ENCODE results near the gene MFSD12.
"Not testable (repeated sequence)": the region's sequence is repeated elsewhere in the genome, so short reads cannot be mapped to it uniquely, and the experiment has no call there.

The MFSD12 gene

GRCh38 chr19:3572132-3572854, 14.9 kb upstream of the MFSD12 start (continued):
- 0 out of 2 replicates have a peak, but pooled peaks have one; percentile 53 for TF ChIP-seq KLF8 (tag by site-specific recombination; IDR thresholded peaks at IDR 0.05)
- TF ChIP-seq ZNF561 (tag by site-specific recombination; IDR thresholded peaks at IDR 0.05; ENCODE audit: borderline replicate concordance): peak; percentile 57; the same call in 1 of the 2 replicates
- TF ChIP-seq ZNF223 (tag by site-specific recombination; IDR thresholded peaks at IDR 0.05): no peak
- peak; percentile 52 for TF ChIP-seq ZBTB26 (tag by site-specific recombination; optimal IDR thresholded peaks at IDR 0.05)
- TF ChIP-seq ZNF529 (tag by site-specific recombination; IDR thresholded peaks at IDR 0.05; ENCODE audit: insufficient replicate concordance): no peak
- 0 out of 2 replicates have a peak, but pooled peaks have one; percentile 40 for TF ChIP-seq ZNF341 (tag by site-specific recombination; IDR thresholded peaks at IDR 0.05; ENCODE audit: low read depth)

DNA sequence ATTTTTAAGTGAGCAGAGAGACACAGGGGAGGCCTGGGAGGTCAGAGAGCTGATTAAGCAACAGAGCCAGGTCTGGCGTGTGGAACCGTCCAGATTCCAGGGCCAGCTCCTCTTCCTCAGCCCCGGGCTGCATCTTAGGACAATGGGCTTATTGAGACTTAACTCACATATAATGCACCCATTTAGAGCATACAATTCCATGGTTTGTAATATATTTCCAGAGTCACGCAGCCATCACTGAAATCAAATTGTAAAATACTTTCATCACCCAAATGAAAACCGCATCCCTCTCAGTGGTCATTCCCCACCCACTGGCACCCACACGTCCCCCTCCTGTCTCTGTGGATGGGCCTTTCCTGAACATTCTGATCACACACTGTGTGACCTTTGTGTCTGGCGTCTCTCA, 13.2 kb upstream of the MFSD12 start:
- POLR2A ChIA-PET: interaction anchor here (0.6 to 0.8 kb wide), 2 partner anchors 9 to 11 kb away, joined by 3 to 4 read pairs; no protein-coding TSS in a partner anchor
- Histone ChIP-seq H3K27ac (ENCODE audit: extremely low read depth, low read depth, low read length) (no peak overlapping the region), H3K36me3 (ENCODE audit: control insufficient read depth in 2 of 2, insufficient read depth in 1 of 2, low read length in 2 of 2) (peaks cover 5 to 8% of the 10 kb centered on the region in 2 experiments; a peak in 2 of 3 replicates), H3K4me3 (ENCODE audit: low read depth, low read length) (no peak overlapping the region), H3K4me1 (ENCODE audit: control insufficient read depth, insufficient read depth, low read length) (no peaks in the 10 kb centered on the region), H3K9me3 (ENCODE audit: control insufficient read depth, insufficient read depth, low read depth, low read length) (no peaks in the 10 kb centered on the region)
- peak; percentile 31; the same call in 1 of the 2 replicates for TF ChIP-seq ZIC2 (tag by site-specific recombination; IDR thresholded peaks at IDR 0.05)
- TF ChIP-seq ZNF654 (tag by site-specific recombination; IDR thresholded peaks at IDR 0.05; ENCODE audit: low read depth): no peak
- TF ChIP-seq ZNF501 (tag by site-specific recombination; IDR thresholded peaks at IDR 0.05): no peak
- CTCF ChIA-PET: no interaction called here

DNA sequence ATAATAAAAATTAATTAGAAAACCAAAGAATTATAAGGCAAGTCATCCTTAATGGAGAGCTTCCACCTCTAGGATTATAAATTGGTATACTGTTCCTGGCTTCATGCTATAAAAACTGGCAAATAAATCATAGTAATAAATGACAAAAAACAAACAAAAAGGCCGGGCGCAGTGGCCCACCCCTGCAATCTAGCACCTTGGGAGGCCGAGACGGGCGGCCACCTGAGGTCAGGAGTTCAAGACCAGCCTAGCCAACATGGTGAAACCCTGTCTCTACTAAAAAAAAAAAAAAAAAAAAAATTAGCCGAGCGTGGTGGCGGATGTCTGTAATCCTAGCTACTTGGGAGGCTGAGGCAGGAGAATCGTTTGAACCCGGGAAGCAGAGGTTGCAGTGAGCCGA, 12.7 kb upstream of the MFSD12 start:
- ChIA-PET CTCF (interaction anchor here (0.6 to 0.9 kb wide), 2 partner anchors 25 to 115 kb away, joined by 3 to 5 read pairs; no protein-coding TSS in a partner anchor), POLR2A (interaction anchor here (0.6 to 0.9 kb wide), 4 partner anchors 8 to 19 kb away, joined by 3 to 4 read pairs (median 4); no protein-coding TSS in a partner anchor)
- H3K9me3 ChIP-seq (ENCODE audit: control insufficient read depth, insufficient read depth, low read depth, low read length); H3K36me3 ChIP-seq (ENCODE audit: control insufficient read depth in 2 of 2, insufficient read depth in 1 of 2, low read length in 2 of 2); H3K4me1 ChIP-seq (ENCODE audit: control insufficient read depth, insufficient read depth, low read length); H3K4me3 ChIP-seq (ENCODE audit: low read depth, low read length); H3K27ac ChIP-seq (ENCODE audit: extremely low read depth, low read depth, low read length): not testable (repeated sequence)
- peak; percentile 52 for TF ChIP-seq ZBTB8A (tag by site-specific recombination; IDR thresholded peaks at IDR 0.05)

DNA sequence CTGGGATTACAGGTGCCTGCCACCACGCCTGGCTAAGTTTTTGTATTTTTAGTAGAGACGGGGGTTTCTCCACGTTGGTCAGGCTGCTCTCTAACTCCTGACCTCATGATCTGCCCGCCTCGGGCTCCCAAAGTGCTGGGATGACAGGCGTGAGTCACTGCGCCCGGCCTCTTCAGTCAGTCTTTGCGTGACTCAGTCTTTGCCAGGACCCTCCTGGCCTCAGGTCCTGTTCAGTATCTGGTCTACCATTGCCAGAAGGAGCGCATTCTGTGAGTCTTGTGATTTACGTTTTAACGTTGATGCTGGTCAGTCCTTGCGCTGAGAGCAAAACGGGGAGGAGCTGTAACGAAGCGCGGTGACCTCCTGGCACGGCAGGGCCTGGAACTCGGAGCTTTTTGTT, 7.8 kb upstream of the MFSD12 start:
- Histone ChIP-seq H3K4me3 (ENCODE audit: low read depth, low read length) (no peak overlapping the region), H3K27ac (ENCODE audit: extremely low read depth, low read depth, low read length) (no peak overlapping the region), H3K4me1 (ENCODE audit: control insufficient read depth, insufficient read depth, low read length) (no peaks in the 10 kb centered on the region), H3K36me3 (ENCODE audit: control insufficient read depth in 2 of 2, insufficient read depth in 1 of 2, low read length in 2 of 2) (no peaks in the 10 kb centered on the region), H3K9me3 (ENCODE audit: control insufficient read depth, insufficient read depth, low read depth, low read length) (no peaks in the 10 kb centered on the region)
- ChIA-PET CTCF (interaction anchor here (0.5 to 0.6 kb wide), 2 partner anchors 20 to 686 kb away, joined by 3 read pairs; no protein-coding TSS in a partner anchor), POLR2A (interaction anchor here (0.9 kb wide), 1 partner anchor 14 kb away, joined by 3 read pairs; no protein-coding TSS in a partner anchor)
- TF ChIP-seq, protein P1, sequence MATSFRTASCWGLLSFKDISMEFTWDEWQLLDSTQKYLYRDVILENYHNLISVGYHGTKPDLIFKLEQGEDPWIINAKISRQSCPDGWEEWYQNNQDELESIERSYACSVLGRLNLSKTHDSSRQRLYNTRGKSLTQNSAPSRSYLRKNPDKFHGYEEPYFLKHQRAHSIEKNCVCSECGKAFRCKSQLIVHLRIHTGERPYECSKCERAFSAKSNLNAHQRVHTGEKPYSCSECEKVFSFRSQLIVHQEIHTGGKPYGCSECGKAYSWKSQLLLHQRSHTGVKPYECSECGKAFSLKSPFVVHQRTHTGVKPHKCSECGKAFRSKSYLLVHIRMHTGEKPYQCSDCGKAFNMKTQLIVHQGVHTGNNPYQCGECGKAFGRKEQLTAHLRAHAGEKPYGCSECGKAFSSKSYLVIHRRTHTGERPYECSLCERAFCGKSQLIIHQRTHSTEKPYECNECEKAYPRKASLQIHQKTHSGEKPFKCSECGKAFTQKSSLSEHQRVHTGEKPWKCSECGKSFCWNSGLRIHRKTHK (tag by site-specific recombination; IDR thresholded peaks at IDR 0.05): no peak
- TF ChIP-seq ZNF558 (tag by site-specific recombination; IDR thresholded peaks at IDR 0.05) (no peak), KLF16 (tag by site-specific recombination; IDR thresholded peaks at IDR 0.05) (no peak), ZNF549 (tag by site-specific recombination; IDR thresholded peaks at IDR 0.05) (no peak), YY1 (tag by site-specific recombination; IDR thresholded peaks at IDR 0.05) (no peak), ZNF202 (tag by site-specific recombination; IDR thresholded peaks at IDR 0.05; ENCODE audit: borderline replicate concordance) (no peak), ZNF777 (tag by site-specific recombination; IDR thresholded peaks at IDR 0.05; ENCODE audit: borderline replicate concordance) (no peak), ZNF175 (tag by site-specific recombination; IDR thresholded peaks at IDR 0.05) (no peak), ZNF214 (tag by site-specific recombination; IDR thresholded peaks at IDR 0.05; ENCODE audit: borderline replicate concordance) (no peak), ZNF302 (tag by site-specific recombination; IDR thresholded peaks at IDR 0.05; ENCODE audit: low read depth) (no peak), ZNF211 (tag by site-specific recombination; IDR thresholded peaks at IDR 0.05; ENCODE audit: low read depth) (no peak), ZNF23 (tag by site-specific recombination; IDR thresholded peaks at IDR 0.05; ENCODE audit: borderline replicate concordance) (no peak)
- TF ChIP-seq, protein P2, sequence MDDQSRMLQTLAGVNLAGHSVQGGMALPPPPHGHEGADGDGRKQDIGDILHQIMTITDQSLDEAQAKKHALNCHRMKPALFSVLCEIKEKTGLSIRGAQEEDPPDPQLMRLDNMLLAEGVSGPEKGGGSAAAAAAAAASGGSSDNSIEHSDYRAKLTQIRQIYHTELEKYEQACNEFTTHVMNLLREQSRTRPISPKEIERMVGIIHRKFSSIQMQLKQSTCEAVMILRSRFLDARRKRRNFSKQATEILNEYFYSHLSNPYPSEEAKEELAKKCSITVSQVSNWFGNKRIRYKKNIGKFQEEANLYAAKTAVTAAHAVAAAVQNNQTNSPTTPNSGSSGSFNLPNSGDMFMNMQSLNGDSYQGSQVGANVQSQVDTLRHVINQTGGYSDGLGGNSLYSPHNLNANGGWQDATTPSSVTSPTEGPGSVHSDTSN (CRISPR knock-in tag; IDR thresholded peaks at IDR 0.05): no peak
- TF ChIP-seq, protein P3, sequence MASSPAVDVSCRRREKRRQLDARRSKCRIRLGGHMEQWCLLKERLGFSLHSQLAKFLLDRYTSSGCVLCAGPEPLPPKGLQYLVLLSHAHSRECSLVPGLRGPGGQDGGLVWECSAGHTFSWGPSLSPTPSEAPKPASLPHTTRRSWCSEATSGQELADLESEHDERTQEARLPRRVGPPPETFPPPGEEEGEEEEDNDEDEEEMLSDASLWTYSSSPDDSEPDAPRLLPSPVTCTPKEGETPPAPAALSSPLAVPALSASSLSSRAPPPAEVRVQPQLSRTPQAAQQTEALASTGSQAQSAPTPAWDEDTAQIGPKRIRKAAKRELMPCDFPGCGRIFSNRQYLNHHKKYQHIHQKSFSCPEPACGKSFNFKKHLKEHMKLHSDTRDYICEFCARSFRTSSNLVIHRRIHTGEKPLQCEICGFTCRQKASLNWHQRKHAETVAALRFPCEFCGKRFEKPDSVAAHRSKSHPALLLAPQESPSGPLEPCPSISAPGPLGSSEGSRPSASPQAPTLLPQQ (tag by site-specific recombination; IDR thresholded peaks at IDR 0.05): no peak

Measured in HEK293 (cell line).